Measurements from ENCODE around the gene NHP2.
A peak's percentile ranks its signal among the peaks of the same experiment; 100 is the strongest.
"Not testable (repeated sequence)": the region's sequence is repeated elsewhere in the genome, so short reads cannot be mapped to it uniquely, and the experiment has no call there.

NHP2 gene

DNA sequence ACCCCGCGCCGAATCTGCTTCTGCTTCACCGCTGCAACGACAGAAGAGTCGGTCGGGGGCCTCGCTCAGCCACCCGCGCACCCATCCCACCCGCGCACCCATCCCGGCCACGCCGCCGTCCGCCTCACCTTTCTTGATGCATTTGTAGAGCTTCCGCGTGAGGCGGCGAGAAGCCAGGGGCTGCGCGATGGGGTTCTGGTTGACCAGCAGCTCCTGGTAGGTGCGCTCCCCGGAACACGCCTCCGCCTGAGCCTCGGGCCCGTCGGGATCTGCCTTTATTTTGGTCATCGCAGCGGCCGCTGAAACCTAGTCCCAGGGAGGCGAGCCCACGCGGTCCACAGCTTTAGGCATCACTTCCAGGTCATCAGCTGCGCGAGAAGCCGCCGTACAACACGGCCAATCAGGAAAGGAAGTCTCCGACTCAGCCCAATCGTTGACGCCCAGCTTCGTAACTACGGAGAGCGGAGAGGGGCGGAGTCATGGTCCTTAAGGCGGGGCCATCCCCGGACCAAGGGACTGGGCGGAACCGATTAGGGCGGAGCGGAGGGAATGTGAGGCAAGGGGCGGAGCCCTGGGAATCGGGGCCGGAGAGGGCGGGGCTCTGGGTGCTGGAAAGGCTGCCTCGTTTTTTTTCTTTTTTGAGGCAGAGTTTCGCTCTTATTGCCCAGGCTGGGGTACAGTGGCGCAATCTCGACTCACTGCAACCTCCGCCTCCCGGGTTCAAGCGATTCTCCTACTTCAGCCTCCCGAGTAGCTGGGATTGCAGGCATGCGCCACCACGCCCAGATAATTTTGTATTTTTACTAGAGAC is at the start of gene NHP2:
Gene NHP2 (minus strand): TSS at position 356 of the 811 bp plus-strand sequence. CDS start 68 bp downstream, at position 288.
- peak; percentile 94 to 98 for DNase-seq (ENCODE audit: low read depth in 2 of 2)

GRCh38 chr5:178202541-178202940 is 48.9 kb upstream of the NHP2 start:
- no peak for DNase-seq (ENCODE audit: low read depth in 2 of 2)

GRCh38 chr5:178201927-178202235 is 48.2 kb upstream of the NHP2 start:
- no peak for DNase-seq (ENCODE audit: low read depth in 2 of 2)

DNA sequence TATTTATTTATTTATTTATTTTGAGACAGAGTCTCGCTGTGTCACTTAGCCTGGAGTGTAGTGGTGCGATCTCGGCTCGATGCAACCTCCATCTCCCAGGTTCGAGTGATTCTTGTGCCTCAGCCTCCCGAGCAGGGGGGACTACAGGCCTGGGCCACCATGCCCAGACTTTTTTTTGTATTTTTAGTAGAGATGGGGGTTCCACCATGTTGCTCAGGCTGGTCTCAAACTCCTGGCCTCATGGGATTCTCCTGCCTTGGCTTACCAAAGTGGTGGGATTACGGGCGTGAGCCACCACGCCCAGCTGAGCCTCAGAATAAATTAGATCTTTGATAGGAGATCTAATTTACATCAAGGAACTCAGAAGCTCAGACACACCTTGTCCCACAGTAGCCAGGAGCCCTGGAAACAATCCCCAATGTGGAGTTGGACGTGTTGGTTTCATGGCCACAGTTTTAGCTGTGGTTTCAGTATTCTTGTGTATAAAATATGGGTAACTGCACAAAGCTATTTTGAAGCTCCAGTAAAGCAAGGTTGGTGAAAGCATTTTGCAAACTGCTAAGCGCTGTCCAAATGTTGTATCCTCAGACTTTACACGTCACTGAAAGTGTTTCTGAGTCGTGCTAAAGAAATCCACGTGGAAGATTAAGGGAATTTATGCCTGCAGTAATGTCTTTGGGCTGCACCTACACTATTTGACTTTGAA is 47.7 kb upstream of the NHP2 start:
- no peak for DNase-seq (ENCODE audit: low read depth in 2 of 2)

- no peak for DNase-seq (ENCODE audit: low read depth in 2 of 2)
Observed at GRCh38 chr5:178199581-178200434, 46.1 kb upstream of the NHP2 start.

GRCh38 chr5:178198706-178199105 is 45.0 kb upstream of the NHP2 start:
- DNase-seq (ENCODE audit: low read depth in 2 of 2): no peak

DNA sequence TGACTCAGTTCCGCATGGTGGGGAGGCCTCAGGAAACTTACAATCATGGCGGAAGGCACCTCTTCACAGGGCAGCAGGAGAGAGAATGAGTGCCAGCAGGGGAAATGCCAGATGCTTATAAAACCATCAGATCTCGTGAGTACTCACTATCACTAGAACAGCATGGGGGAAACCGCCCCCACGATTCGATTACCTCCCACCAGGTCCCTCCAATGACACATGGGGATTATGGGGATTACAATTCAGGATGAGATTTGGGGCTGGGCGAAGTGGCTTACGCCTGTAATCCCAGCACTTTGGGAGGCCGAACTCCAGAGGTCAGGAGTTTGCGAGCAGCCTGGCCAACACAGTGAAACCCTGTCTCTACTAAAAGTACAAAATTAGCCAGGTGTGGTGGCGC is 44.5 kb upstream of the NHP2 start:
- not testable (repeated sequence) for DNase-seq (ENCODE audit: low read depth in 2 of 2)

- no peak for DNase-seq (ENCODE audit: low read depth in 2 of 2)
Observed at GRCh38 chr5:178196986-178197385, 43.3 kb upstream of the NHP2 start.

DNA sequence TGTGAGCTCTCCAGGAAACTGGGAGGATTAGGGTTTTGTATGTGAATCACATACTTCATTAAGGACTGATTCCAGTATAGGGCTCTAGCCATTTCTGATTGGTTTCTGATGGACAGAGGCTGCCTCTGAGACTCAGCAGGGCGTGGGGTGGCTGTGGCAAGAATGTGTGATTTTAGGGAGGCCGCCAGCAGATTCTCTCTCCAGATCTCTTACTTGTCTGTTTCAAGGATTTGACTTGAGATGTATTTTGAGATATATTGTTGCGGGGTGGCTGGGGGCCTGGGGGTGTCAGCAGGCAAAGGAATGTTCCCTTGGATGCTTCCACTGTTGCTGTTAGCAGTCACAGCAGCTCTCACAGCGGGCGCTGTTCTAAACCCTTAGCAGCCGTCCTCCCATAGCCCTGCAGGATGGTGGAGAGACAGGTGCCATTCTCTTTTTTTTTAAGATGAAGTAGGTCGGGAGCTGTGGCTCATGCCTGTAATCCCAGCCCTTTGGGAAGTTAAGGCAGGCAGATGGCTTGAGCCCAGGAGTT is 42.7 kb upstream of the NHP2 start:
- DNase-seq (ENCODE audit: low read depth in 2 of 2): no peak

- no peak for DNase-seq (ENCODE audit: low read depth in 2 of 2)
Observed at GRCh38 chr5:178194026-178194425, 40.3 kb upstream of the NHP2 start.

DNA sequence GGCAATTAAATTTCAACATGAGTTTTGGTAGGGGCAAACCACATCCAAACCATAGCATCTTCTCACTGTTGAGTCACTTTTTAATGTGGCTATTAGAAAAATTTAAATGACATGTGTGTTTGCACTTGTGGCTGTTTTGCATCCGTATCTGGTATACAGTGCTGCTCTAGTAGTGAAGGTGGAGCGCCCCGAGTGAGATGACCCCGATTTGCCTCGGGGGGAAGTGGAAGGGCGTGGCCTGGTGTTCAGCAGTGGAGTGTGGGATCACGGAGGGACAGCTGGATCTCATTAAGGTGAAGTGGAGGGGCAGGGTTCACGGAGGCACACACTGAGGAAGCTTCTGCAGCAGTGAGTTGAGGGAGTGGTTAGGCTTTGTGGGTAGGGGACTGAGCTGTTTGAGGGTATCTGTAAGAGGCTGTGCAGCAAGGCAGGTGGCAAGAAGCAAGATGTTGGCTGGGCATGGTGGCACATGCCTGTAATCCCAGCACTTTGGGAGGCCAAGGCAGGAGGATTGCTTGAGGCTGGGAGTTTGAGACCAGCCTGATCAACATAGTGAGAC is 39.6 kb upstream of the NHP2 start:
- no peak for DNase-seq (ENCODE audit: low read depth in 2 of 2)

GRCh38 chr5:178192787-178193186 is 39.1 kb upstream of the NHP2 start:
- DNase-seq (ENCODE audit: low read depth in 2 of 2): no peak

GRCh38 chr5:178192244-178192643 is 38.6 kb upstream of the NHP2 start:
- DNase-seq (ENCODE audit: low read depth in 2 of 2): no peak

DNA sequence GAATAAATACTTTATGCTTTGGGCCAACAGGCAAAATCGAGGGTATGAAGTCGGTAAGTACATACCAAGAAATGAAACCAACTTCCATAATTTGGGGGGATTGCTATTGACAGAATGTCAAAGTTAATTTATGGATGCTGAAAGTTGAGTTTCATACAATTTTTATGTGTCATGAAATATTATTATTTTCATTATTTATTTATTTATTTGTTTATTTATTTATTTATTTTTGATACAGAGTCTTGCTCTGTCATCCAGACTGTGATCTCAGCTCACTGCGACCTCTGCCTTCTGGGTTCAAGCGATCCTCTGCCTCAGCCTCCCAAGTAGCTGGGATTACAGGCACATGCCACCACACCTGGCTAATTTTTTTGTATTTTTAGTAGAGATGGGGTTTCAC is 38.0 kb upstream of the NHP2 start:
- DNase-seq (ENCODE audit: low read depth in 2 of 2): no peak

DNA sequence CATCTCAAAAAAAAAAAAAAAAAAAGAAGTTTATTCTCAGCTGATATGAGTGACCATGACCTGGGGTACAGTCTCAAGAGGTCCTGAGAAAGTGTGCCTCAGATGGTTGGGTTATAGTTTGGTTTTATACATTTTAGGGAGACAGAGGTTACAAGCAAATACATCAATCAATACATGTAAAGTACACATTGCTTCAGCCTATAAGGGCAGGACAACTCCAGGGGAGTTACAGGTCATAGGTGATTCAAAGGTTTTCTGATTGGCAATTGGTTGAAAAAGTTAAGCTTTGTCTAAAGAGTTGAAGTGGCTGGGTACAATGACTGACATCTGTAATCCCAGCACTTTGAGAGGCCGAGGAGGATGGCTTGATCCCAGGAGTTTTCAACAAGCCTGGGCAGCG is 35.7 kb upstream of the NHP2 start:
- DNase-seq (ENCODE audit: low read depth in 2 of 2): no peak

DNA sequence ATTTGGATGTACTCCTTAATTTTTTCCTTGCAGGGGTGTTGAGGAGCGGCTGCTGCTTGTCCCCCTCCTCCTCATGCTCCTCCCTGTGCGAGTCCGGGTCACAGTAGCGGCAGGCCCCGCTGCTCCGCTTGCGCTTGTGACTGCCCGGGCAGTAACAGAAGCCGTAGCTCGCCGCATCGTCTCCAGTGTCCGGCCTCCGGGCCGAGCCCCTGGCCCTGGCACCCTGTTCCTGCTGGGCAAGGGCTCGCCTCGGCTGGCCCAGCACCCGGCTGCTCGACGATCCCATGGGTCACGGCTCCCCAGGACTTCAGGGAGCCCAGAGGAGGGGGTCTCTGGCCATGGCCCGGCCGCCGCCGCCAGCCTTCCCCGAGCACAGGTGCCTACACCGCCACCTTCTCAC is 33.3 kb upstream of the NHP2 start, which contains the start of gene GMCL2:
Gene GMCL2 (minus strand): TSS at position 358 of the 400 bp plus-strand sequence. CDS start 72 bp downstream, at position 286.
- DNase-seq (ENCODE audit: low read depth in 2 of 2): no peak

GRCh38 chr5:178186427-178186826 is 32.7 kb upstream of the NHP2 start:
- DNase-seq (ENCODE audit: low read depth in 2 of 2): no peak

DNA sequence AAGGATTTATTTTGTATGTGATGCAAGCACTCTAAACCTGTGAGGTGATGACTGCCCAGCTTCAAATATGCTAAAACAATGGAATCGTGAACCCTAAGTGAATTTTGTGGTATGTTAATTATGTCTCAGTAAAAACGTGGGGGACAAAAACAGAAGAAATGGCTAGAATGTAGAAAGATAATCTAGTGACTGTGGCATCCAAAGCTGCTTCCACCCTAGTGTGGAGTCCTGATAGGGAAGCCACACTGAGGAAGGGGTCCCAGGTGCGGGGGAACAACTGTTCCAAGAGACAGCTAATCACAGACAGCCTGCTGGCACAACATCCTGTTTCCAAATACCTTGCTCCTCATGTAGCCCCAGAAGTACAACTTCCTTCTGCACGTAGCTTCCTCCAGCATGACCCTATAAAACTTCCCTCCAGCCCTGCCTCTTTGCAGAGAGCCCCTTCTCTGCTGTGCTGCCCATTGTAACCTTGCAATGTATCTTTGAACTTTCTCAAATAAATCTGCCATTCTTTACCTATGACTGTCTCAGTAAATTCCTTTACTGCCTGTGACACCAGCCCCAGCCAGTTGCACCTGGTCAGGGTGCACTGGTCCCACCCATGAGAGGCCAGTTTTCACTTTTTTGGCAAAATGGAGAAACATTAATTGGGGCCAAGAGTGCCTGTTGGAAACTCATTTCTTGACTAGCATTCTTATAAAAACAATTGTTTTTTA is 28.6 kb upstream of the NHP2 start:
- DNase-seq (ENCODE audit: low read depth in 2 of 2): no peak

- DNase-seq (ENCODE audit: low read depth in 2 of 2): no peak
Observed at GRCh38 chr5:178180141-178180863, 26.6 kb upstream of the NHP2 start.

- no peak for DNase-seq (ENCODE audit: low read depth in 2 of 2)
Observed at GRCh38 chr5:178177569-178177968, 23.9 kb upstream of the NHP2 start.

All from stimulated activated CD8-positive, alpha-beta memory T cell treated with anti-CD3 and anti-CD28 coated beads, Interleukin-2, amount 100 ng/mL, for 48 hours (primary cell).